GM12891 (cell line): ENCODE data around the gene BCL3.

Experiments used
- SPI1 ChIP-seq: IDR thresholded peaks from 2 replicates; pipeline ENCODE4 v1.6.1; 2011; ENCODE audit warnings: low read depth, low read length, control low read depth
- TAF1 ChIP-seq: IDR thresholded peaks from 2 replicates; pipeline ENCODE4 v1.6.1; 2011; ENCODE audit warnings: low read depth, low read length, control low read depth

- TF ChIP-seq SPI1 (no peak), TAF1 (no peak)
These were observed 8.7 kb downstream of the BCL3 start for GRCh38 chr19:44757057-44757734.
